RWPE1 (cell line): ENCODE results near the gene RPL12.
A peak's percentile ranks its signal among the peaks of the same experiment; 100 is the strongest.

ENCODE experiments used
- CTCF ChIA-PET: fragments of 350-600 bp; sonication (Branson Sonifier 250); formaldehyde crosslinking; extraction: SDS; loops from one replicate; lab custom pipeline; 2021; lab: Yijun Ruan, JAX
- POLR2A ChIA-PET: fragments of 400-600 bp; formaldehyde crosslinking; extraction: SDS; loops from one replicate; lab custom pipeline; 2020; ENCODE audit warnings: antibody characterized with exemption; ENCODE audit not compliant: low non-redundant PET; lab: Yijun Ruan, JAX
- DNase-seq: peaks from one replicate; pipeline ENCODE4 v3.0.0; 2012; ENCODE audit warnings: low spot score
- H3K27ac ChIP-seq: fragments of 450-650 bp; 2 replicates; pipeline ENCODE4 v1.5.1; 2017
- TF ChIP-seq, protein P1 (sequence below): fragments of 450-650 bp; conservative IDR thresholded peaks from 2 replicates; pipeline ENCODE4 v1.5.1; 2017; ENCODE audit warnings: low read depth, mild to moderate bottlenecking

The RPL12 gene

DNA sequence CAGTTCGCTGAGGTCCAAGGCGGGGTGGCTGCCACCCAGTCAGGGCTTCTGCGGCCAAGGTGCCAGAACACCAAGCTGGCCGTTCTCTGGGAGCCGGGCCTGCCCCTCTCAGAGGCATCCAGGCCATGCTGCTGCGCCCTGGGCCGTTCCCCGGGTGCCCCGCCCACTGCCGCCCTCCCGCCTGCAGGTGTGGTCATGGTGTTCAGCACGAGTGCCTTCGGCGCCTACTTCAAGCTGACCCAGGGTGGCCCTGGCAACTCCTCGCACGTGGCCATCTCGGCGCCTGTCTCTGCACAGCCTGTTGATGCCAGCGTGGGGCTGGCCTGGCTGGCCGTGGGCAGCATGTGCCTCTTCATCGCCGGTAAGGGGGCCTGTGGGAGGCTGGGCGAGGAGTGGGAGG lies 46.6 kb downstream of the RPL12 start:
- TF ChIP-seq, protein P1, sequence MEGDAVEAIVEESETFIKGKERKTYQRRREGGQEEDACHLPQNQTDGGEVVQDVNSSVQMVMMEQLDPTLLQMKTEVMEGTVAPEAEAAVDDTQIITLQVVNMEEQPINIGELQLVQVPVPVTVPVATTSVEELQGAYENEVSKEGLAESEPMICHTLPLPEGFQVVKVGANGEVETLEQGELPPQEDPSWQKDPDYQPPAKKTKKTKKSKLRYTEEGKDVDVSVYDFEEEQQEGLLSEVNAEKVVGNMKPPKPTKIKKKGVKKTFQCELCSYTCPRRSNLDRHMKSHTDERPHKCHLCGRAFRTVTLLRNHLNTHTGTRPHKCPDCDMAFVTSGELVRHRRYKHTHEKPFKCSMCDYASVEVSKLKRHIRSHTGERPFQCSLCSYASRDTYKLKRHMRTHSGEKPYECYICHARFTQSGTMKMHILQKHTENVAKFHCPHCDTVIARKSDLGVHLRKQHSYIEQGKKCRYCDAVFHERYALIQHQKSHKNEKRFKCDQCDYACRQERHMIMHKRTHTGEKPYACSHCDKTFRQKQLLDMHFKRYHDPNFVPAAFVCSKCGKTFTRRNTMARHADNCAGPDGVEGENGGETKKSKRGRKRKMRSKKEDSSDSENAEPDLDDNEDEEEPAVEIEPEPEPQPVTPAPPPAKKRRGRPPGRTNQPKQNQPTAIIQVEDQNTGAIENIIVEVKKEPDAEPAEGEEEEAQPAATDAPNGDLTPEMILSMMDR, result no peak
- H3K27ac ChIP-seq, result no peak overlapping the region
- DNase-seq, result no peak
- ChIA-PET POLR2A (no interaction called here), CTCF (interaction anchor here (0.6 kb wide), 1 partner anchor 42 kb away, joined by 3 read pairs; no protein-coding TSS in a partner anchor)

DNA sequence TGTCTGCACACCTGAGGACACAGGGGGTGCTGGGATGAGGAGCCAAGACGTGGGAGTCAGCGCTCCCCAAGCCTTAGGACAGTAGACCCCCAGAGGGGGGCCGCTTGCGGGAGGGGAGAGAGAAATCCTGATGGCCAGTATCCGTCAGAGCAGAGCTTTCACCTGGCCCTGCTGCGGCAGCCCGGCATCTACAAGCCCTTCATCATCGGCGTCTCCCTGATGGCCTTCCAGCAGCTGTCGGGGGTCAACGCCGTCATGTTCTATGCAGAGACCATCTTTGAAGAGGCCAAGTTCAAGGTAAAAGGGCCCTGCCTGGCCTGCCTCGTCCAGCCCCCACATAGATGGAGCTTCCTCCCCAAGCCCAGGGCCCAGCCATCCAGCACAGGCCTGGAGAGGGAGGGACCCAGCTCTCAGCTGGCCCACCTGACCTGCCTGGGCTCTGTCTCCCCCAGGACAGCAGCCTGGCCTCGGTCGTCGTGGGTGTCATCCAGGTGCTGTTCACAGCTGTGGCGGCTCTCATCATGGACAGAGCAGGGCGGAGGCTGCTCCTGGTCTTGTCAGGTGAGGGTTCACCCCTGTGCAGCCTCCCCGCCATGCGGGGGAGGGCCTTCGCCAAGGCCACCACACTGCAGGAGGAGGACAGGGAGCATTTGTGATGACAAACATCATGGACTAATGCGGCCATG lies 47.6 kb downstream of the RPL12 start:
- CTCF ChIA-PET, result no interaction called here
- DNase-seq, result no peak
- 0 out of 2 replicates have a peak overlapping the region, but pooled peaks have one; percentile 0 for H3K27ac ChIP-seq
- POLR2A ChIA-PET, result no interaction called here
- TF ChIP-seq, protein P1, result no peak

DNA sequence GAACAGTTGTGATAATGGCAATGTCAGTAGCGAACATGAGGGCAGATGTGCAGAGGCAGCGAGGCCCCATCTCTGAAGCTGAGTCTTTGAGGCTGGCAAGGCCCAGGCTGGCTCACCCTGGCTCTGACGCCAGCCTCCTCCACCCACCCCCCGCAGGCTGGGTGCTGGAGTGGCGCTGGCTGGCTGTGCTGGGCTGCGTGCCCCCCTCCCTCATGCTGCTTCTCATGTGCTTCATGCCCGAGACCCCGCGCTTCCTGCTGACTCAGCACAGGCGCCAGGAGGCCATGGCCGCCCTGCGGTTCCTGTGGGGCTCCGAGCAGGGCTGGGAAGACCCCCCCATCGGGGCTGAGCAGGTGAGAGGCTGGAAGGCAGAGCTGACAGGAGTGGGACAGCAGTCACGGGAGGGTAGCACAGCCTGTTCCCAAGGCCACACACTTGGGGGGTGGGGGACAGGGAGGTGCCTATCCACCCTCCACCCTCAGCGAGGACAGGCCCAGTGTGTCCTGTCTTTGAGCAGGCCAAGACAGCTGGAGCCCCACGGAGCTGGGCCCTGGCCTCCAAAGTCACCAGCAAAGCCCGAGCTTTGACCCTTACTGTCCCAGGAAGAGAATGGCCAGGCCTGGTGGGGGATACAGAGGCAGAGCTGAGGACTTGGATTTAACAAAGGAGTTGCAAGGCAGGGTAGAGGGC lies 48.7 kb downstream of the RPL12 start:
- DNase-seq, result no peak
- peak overlapping the region; percentile 0; the same call in 1 of the 2 replicates for H3K27ac ChIP-seq
- TF ChIP-seq, protein P1, result no peak
- CTCF ChIA-PET, result no interaction called here
- POLR2A ChIA-PET, result interaction anchor here (0.5 kb wide), 1 partner anchor 54 kb away, joined by 10 read pairs; no protein-coding TSS in a partner anchor

DNA sequence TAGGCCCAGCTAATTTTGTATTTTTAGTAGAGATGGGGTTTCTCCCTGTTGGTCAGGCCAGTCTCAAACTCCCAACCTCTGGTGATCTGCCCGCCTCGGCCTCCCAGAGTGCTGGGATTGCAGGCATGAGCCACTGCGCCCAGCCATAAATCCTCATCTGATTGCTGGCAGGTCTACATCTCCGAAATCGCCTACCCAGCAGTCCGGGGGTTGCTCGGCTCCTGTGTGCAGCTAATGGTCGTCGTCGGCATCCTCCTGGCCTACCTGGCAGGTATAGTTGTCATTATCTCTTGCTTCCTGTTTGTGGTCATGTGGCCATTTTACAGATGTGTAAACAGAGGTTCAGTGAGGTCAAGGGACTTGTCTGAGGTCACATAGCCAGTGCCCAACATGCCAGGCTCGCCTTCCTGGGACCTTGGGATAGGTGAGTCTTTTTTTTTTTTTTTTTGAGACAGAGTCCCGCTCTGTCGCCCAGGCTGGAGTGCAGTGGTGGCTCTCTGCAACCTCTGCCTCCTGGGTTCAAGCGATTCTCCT lies 51.4 kb downstream of the RPL12 start:
- peak overlapping the region; percentile 84 for H3K27ac ChIP-seq
- DNase-seq, result no peak
- TF ChIP-seq, protein P1, result no peak
- ChIA-PET CTCF (interaction anchor here (0.6 to 1.5 kb wide), 4 partner anchors 12 to 717 kb away, joined by 3 to 10 read pairs (median 5); no protein-coding TSS in a partner anchor), POLR2A (no interaction called here)

DNA sequence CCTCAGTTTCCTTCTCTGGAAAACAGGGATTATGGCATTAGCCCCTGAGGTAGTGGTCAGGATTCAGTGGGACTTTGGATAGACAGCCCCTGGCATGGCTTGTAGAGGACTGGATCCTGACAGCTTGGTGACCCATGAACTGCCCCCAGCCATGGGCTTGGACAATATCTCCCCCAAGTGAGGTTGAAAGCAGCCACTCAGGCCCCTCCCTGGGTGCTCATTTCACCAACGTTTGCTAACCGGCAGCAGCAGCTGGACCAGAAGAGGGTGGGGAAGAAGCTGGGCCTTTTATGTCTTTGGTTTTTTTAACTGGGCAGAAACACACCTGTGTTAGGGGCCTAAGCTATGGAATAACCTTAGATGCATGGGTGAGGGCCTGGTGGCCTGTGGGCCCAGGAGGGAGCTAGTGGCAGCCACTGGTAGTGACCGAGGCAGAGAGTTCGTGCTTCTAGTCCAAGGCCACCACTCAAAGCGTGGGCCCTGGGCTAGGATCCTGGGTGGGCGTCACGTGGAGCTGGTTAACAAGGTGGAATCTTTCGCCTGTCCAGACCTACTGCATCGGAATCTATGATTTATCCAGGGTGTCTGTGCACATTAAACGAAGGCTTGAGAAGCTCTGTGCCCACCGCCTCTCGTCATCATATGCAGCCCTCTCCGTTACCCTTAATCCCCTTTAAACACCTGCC lies 52.3 kb downstream of the RPL12 start:
- POLR2A ChIA-PET, result interaction anchor here (0.7 kb wide), 1 partner anchor 296 kb away, joined by 4 read pairs; no protein-coding TSS in a partner anchor
- TF ChIP-seq, protein P1, result no peak
- CTCF ChIA-PET, result interaction anchor here (0.6 to 2.9 kb wide), 9 partner anchors 9 to 458 kb away, joined by 3 to 10 read pairs (median 4); no protein-coding TSS in a partner anchor
- H3K27ac ChIP-seq, result peak overlapping the region; percentile 84
- DNase-seq, result no peak

DNA sequence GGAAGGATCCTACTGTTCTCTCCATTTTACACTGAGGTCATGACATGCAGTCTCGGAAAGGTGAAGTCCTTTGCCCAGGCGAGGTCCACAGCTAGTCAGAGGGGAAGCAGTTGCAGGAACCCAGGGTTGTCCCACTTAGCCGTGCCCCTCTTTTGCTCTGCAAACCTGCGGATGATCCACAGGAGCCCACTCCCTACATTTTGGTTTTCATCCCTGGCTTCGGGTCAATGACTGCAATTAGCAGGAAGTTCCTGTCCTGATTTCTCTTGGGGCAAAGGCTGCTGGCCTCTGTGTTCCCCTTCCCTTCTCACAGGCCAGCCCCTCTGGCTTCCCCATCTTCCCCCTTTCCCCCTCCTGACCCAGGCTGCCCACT lies 52.9 kb downstream of the RPL12 start:
- TF ChIP-seq, protein P1, result peak; percentile 52; the same call in 1 of the 2 replicates
- DNase-seq, result no peak
- CTCF ChIA-PET, result interaction anchor here (0.6 to 2.9 kb wide), 7 partner anchors 36 to 901 kb away, joined by 3 to 9 read pairs (median 4); no protein-coding TSS in a partner anchor
- POLR2A ChIA-PET, result no interaction called here
- peak overlapping the region; percentile 84 for H3K27ac ChIP-seq
